H9 (cell line): Measurements from ENCODE around the gene ARID1B. TPM values are rescaled to one million over a fixed set of nuclear protein-coding genes. Genes with fewer than 3 reads are reported as not detected.

Source experiments
- DNase-seq: peaks from one replicate; pipeline ENCODE4 v3.0.0-alpha.2; 2017
- H2AFZ ChIP-seq: one replicate; pipeline ENCODE4 v1.6.1; 2013; ENCODE audit warnings: mild to moderate bottlenecking, low read length, control low read depth, moderate library complexity
- H2AK5ac ChIP-seq: 2 replicates; pipeline ENCODE4 v1.6.1; 2013; ENCODE audit warnings: low read length, control low read depth, mixed read lengths; ENCODE audit not compliant: insufficient read length
- H2BK120ac ChIP-seq: one replicate; pipeline ENCODE4 v1.6.1; 2013; ENCODE audit warnings: low read depth, mild to moderate bottlenecking, low read length, control low read depth, inconsistent platforms; ENCODE audit not compliant: poor library complexity, severe bottlenecking
- H2BK12ac ChIP-seq: 2 replicates; pipeline ENCODE4 v1.6.1; 2013; ENCODE audit warnings: low read length, control low read depth, mixed read lengths, low read depth; ENCODE audit not compliant: insufficient read length
- H2BK15ac ChIP-seq: 2 replicates; pipeline ENCODE4 v1.6.1; 2013; ENCODE audit warnings: low read depth, low read length, control low read depth
- H2BK20ac ChIP-seq: one replicate; pipeline ENCODE4 v1.6.1; 2013; ENCODE audit warnings: low read depth, mild to moderate bottlenecking, low read length, control low read depth, inconsistent platforms; ENCODE audit not compliant: poor library complexity, severe bottlenecking
- H2BK5ac ChIP-seq: 2 replicates; pipeline ENCODE4 v1.6.1; 2013; ENCODE audit warnings: low read length, control low read depth, mixed read lengths; ENCODE audit not compliant: insufficient read length
- H3K14ac ChIP-seq: 2 replicates; pipeline ENCODE4 v1.6.1; 2013; ENCODE audit warnings: low read length, control low read depth; ENCODE audit not compliant: insufficient read depth
- H3K18ac ChIP-seq: 2 replicates; pipeline ENCODE4 v1.6.1; 2013; ENCODE audit warnings: low read depth, mild to moderate bottlenecking, mixed read lengths, low read length, control low read depth; ENCODE audit not compliant: insufficient read length
- H3K23ac ChIP-seq: 2 replicates; pipeline ENCODE4 v1.6.1; 2013; ENCODE audit warnings: low read length, control low read depth, mixed read lengths, low read depth; ENCODE audit not compliant: insufficient read length
- H3K23me2 ChIP-seq: 2 replicates; pipeline ENCODE4 v1.6.1; 2013; ENCODE audit warnings: low read depth, mild to moderate bottlenecking, mixed read lengths, low read length, control low read depth; ENCODE audit not compliant: insufficient read length, poor library complexity, severe bottlenecking
- H3K27ac ChIP-seq: 2 replicates; pipeline ENCODE4 v1.5.1; 2013; ENCODE audit warnings: low read length, control low read depth, mixed read lengths, low read depth; ENCODE audit not compliant: insufficient read length
- H3K27me3 ChIP-seq: 2 replicates; pipeline ENCODE4 v1.6.1; 2013; ENCODE audit warnings: low read length, control low read depth, inconsistent platforms; ENCODE audit not compliant: insufficient read depth
- H3K4ac ChIP-seq: 2 replicates; pipeline ENCODE4 v1.6.1; 2013; ENCODE audit warnings: low read depth, mild to moderate bottlenecking, control low read depth, inconsistent platforms, low read length, moderate library complexity
- H3K4me1 ChIP-seq: 2 replicates; pipeline ENCODE4 v1.6.1; 2013; ENCODE audit warnings: low read length, control low read depth, inconsistent platforms; ENCODE audit not compliant: insufficient read depth
- H3K4me2 ChIP-seq: 2 replicates; pipeline ENCODE4 v1.6.1; 2013; ENCODE audit warnings: low read length, control low read depth, mixed read lengths; ENCODE audit not compliant: insufficient read length, insufficient read depth
- H3K56ac ChIP-seq: 2 replicates; pipeline ENCODE4 v1.6.1; 2013; ENCODE audit warnings: low read depth, mild to moderate bottlenecking, mixed read lengths, low read length, control low read depth; ENCODE audit not compliant: insufficient read length
- H3K79me1 ChIP-seq: 2 replicates; pipeline ENCODE4 v1.6.1; 2013; ENCODE audit warnings: low read depth, mild to moderate bottlenecking, moderate library complexity, low read length, control low read depth, inconsistent platforms; ENCODE audit not compliant: insufficient read depth, poor library complexity, severe bottlenecking
- H3K79me2 ChIP-seq: 2 replicates; pipeline ENCODE4 v1.6.1; 2013; ENCODE audit warnings: low read length, control low read depth, inconsistent platforms; ENCODE audit not compliant: insufficient read depth
- H3K9ac ChIP-seq: 2 replicates; pipeline ENCODE4 v1.6.1; 2013; ENCODE audit warnings: low read length, control low read depth, mixed read lengths; ENCODE audit not compliant: insufficient read length; ENCODE audit errors: extremely low read depth
- H3K9me3 ChIP-seq: one replicate; pipeline ENCODE4 v1.6.1; 2013; ENCODE audit warnings: low read depth, low read length, inconsistent platforms; ENCODE audit not compliant: control insufficient read depth
- H3T11ph ChIP-seq: one replicate; pipeline ENCODE4 v1.6.1; 2013; ENCODE audit warnings: mild to moderate bottlenecking, low read length, control low read depth, inconsistent platforms
- H4K20me1 ChIP-seq: one replicate; pipeline ENCODE4 v1.6.1; 2013; ENCODE audit not compliant: control insufficient read depth, insufficient read length, insufficient read depth
- H4K5ac ChIP-seq: 2 replicates; pipeline ENCODE4 v1.6.1; 2013; ENCODE audit warnings: low read depth, mild to moderate bottlenecking, mixed read lengths, low read length, control low read depth; ENCODE audit not compliant: insufficient read length
- H4K8ac ChIP-seq: replicated peaks from 2 replicates; pipeline ENCODE4 v1.6.1; 2013; ENCODE audit warnings: low read length, control low read depth, mixed read lengths, low read depth; ENCODE audit not compliant: insufficient read length
- H4K91ac ChIP-seq: 2 replicates; pipeline ENCODE4 v1.6.1; 2013; ENCODE audit warnings: low read depth, mild to moderate bottlenecking, moderate library complexity, mixed read lengths, low read length, control low read depth; ENCODE audit not compliant: insufficient read length
- H3K27ac Mint-ChIP-seq, 3 experiments: 2 replicates in 2 of 3; 3 replicates in 1 of 3; pipeline ENCODE4 v1.8.0; 2020 to 2021; ENCODE audit warnings: mixed read lengths in 3 of 3, mild to moderate bottlenecking in 1 of 3, moderate library complexity in 1 of 3
- H3K27me3 Mint-ChIP-seq: 2 replicates; pipeline ENCODE4 v1.8.0; 2021; ENCODE audit warnings: low read depth, mild to moderate bottlenecking, moderate library complexity, mixed read lengths
- H3K36me3 Mint-ChIP-seq, 3 experiments: 2 replicates in 2 of 3; 3 replicates in 1 of 3; pipeline ENCODE4 v1.8.0; 2020 to 2021; ENCODE audit warnings: low read depth in 3 of 3, mixed read lengths in 3 of 3; ENCODE audit not compliant: insufficient read depth in 1 of 3
- H3K4me1 Mint-ChIP-seq, 2 experiments: 2 replicates each; pipeline ENCODE4 v1.8.0; 2020; ENCODE audit warnings: mixed read lengths in 2 of 2
- H3K4me3 Mint-ChIP-seq, 2 experiments: 2 replicates in 1 of 2; 3 replicates in 1 of 2; pipeline ENCODE4 v1.8.0; 2020 to 2021; ENCODE audit warnings: mild to moderate bottlenecking in 2 of 2, mixed read lengths in 2 of 2, moderate library complexity in 1 of 2
- H3K9me3 Mint-ChIP-seq, 2 experiments: 2 replicates in 1 of 2; 3 replicates in 1 of 2; pipeline ENCODE4 v1.8.0; 2020; ENCODE audit warnings: mild to moderate bottlenecking in 2 of 2, mixed read lengths in 2 of 2, moderate library complexity in 1 of 2
- CTCF ChIP-seq: fragments of 200-600 bp; sonication (generic); conservative IDR thresholded peaks from 3 replicates; pipeline ENCODE4 v1.8.0; 2021; ENCODE audit warnings: antibody characterized with exemption, mild to moderate bottlenecking
- WGBS: extraction: QIAGEN DNeasy Blood & Tissue Kit; methylation state at CpG from one replicate; pipeline ENCODE4 v1.1.7; 2013; ENCODE audit warnings: missing lambda C conversion rate, low lambda C conversion rate, mixed read lengths; ENCODE audit not compliant: insufficient read length; ENCODE audit errors: extremely low coverage; 5-methylcytosine and 5-hydroxymethylcytosine counted together
- total RNA-seq: library from RNA; stranded (reverse); gene quantifications from 2 replicates; pipeline ENCODE4 v1.2.1, GENCODE V29; 2021

Gene ARID1B
- total RNA-seq, 1 experiment from 2014 or later: 88.2 TPM

GRCh38 chr6:157225575-157225995 lies 448.4 kb downstream of the ARID1B start:
- Mint-ChIP-seq H3K4me1 (peaks cover 26 to 36% of the 10 kb centered on the region in 2 experiments), H3K36me3 (no peaks in the 10 kb centered on the region; a peak in 1 of 7 replicates)
- no peak overlapping the region for H4K91ac ChIP-seq

More at GRCh38 chr6:157225575-157225995, 448.4 kb downstream of the ARID1B start:
- Histone ChIP-seq H2BK5ac (no peak overlapping the region), H3K4me2 (no peak overlapping the region), H2AFZ (no peak overlapping the region), H4K20me1 (no peaks in the 10 kb centered on the region), H3K9me3 (no peaks in the 10 kb centered on the region), H3K23ac (no peak overlapping the region), H3T11ph (no peak overlapping the region), H3K79me1 (no peaks in the 10 kb centered on the region), H3K27ac (no peak overlapping the region), H3K79me2 (no peaks in the 10 kb centered on the region), H3K4ac (no peak overlapping the region), H2BK12ac (no peak overlapping the region), H3K23me2 (no peaks in the 10 kb centered on the region), H3K14ac (no peak overlapping the region; the same call in 1 of the 2 replicates), H4K5ac (no peak overlapping the region), H3K18ac (no peak overlapping the region), H2BK15ac (no peak overlapping the region), H3K27me3 (no peaks in the 10 kb centered on the region), H4K8ac (no peak overlapping the region), H3K4me1 (no peaks in the 10 kb centered on the region; the same call in 1 of the 2 replicates), H2BK20ac (no peak overlapping the region), H2AK5ac (no peak overlapping the region), H2BK120ac (no peak overlapping the region), H3K56ac (no peak overlapping the region), H3K9ac (no peak overlapping the region)
- Mint-ChIP-seq H3K27ac (no peak overlapping the region; a peak in 1 of 7 replicates), H3K27me3 (peaks cover 20% of the 10 kb centered on the region), H3K4me3 (no peak overlapping the region), H3K9me3 (no peaks in the 10 kb centered on the region; a peak in 3 of 5 replicates)
- DNase-seq: no peak
- no CpG with 5 or more reads among the region's 12 CpGs for WGBS
- no peak for TF ChIP-seq CTCF
